Activated T-helper 9 cell treated with anti-CD3 and anti-CD28 coated beads, Interleukin-2, amount 50 U/mL, for 16 hours (primary cell): Measurements from ENCODE around the gene MYOM1.
"Not testable (repeated sequence)": the region's sequence is repeated elsewhere in the genome, so short reads cannot be mapped to it uniquely, and the experiment has no call there.

Experiments
- DNase-seq: peaks from one replicate; pipeline ENCODE4 v3.0.0-alpha.2; 2020; ENCODE audit warnings: low read depth

Gene MYOM1

GRCh38 chr18:3058328-3059191 lies 161.2 kb downstream of the MYOM1 start:
- no peak for DNase-seq

DNA sequence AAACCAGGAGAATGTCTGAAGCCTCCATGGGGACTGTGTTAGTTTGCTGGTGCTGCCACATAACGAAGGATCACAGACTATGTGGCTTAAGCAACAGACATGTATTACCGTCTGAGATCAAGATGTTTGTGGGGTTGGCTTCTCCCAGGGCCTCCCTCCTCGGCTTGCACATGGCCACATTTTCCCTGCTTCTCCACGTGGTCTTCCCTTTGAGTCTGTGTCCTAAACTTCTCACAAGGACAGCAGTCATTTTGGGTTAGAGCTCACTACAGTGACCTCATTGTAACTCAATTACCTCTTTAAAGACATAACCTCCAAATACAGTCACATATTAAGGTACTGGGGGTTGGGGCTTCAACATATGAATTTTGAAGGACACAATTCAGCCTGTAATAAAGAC lies 162.2 kb downstream of the MYOM1 start:
- DNase-seq: no peak

DNA sequence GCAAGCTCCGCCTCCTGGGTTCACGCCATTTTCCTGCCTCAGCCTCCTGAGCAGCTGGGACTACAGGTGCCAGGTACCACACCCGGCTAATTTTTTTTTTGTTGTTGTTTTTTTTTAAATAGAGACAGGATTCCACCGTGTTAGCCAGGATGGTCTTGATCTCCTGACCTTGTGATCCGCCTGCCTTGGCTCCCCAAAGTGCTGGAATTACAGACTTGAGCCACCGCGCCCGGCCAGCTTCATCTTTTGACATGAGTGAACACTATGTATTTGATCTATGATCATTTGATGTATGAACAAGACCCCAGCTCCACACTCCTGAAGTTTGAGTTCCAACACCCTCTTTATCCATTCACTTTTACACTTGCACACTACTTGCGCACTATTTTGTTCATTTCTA lies 163.5 kb downstream of the MYOM1 start:
- DNase-seq: no peak

DNA sequence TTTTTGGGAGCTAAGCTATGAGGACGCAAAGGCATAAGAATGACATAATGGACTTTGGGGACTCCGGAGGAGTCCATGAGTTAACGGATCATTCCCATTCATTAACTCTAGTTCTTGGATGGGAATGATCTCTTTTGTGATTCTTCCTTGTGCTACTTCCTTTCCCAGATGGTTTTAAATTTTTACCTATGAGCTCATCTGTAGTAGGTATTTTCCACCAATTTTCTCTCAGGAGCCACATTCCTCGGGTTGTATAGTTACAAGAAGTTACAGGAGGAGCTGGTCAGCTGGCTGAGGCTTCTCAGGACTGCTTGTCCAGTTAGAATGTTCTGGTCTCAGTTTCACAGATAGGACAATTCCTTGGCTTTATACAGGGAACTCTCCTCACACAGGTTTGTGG lies 164.0 kb downstream of the MYOM1 start:
- no peak for DNase-seq

GRCh38 chr18:3055186-3055728 lies 164.5 kb downstream of the MYOM1 start:
- DNase-seq: no peak

- DNase-seq: no peak
These were observed 165.0 kb downstream of the MYOM1 start for GRCh38 chr18:3054780-3055179.

DNA sequence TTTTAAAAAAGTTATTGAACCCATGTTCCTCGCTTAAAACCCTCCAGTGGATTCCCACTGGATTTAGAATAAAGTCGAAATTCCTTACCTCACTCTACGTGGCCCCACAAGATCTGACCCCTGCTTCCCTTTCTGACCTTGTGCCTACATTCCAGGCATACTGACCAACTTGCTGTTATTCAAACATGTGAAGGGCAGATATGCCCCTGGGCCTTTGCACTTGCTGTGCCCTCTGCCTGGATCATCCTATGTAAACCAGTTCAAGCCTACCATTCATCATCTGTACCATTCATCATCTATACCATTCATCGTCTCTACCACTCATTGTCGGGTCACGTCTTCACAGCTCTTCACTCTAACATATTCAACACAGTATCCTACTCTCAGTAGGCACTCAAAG lies 165.6 kb downstream of the MYOM1 start:
- DNase-seq: no peak

DNA sequence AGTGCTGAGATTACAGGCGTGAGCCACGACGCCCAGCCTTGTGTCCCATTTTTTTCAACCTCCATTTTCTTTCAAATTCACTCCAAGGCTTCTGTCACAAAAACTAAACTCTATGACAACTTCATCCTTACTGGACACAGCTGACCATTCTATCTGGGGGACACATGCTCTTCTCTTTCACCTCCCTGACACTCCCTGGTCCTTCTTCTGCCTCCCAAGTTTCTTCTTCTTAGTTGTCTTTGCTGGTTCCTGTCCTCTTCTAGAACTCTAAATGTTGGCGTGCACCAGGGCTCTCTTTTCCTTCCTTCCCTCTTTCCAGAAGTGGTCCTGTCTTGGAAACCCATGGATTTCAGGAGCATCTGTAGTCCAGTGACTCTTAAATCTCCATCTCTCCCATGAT lies 166.7 kb downstream of the MYOM1 start:
- no peak for DNase-seq

DNA sequence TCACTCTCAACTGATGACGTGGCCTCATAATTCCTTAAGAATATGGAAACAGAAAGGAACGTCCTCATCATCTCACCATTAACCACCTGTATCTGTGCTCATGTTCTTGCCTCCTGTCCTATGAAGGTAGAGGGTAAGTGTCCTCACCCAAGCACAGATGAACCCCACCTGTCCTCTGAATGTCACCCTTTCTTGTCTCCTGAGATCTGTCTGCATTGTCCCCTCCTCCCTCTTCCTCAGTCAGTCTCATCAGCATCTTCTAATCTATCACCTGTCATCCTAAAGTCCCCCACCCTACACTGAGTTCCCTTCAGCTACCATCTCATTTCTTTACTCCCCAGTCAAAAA lies 167.4 kb downstream of the MYOM1 start:
- DNase-seq: no peak

DNA sequence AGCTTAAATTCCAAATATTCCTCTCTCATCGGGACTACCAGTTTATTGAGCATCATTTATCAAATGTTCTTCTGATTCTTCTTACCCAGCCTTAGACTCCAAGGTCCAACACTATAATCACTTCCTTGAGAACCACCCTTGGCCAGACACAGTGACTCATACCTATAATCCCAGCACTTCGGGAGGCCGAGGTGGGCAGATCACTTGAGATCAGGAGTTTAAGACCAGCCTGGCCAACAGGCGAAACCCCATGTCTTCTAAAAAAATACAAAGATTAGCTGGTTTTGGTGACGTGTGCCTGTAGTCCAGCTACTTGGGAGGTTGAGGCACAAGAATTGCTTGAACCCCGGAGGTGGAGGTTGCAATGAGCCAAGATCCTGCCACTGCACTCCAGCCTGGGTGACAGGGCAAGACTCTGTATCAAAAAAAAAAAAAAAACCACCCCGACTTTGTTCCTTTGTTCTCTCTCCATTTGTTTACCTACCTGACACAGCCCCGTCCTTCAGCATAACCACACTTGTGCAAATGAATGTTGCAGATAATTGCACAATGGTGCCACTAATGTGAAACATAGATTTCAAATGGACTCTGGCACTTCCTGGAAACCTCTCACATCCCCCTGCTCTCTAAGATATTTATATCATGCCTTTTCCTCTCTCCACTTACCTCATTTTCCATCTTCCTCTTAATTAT lies 167.9 kb downstream of the MYOM1 start:
- no peak for DNase-seq

- DNase-seq: not testable (repeated sequence)
These were observed 169.8 kb downstream of the MYOM1 start for GRCh38 chr18:3049897-3050454.

DNA sequence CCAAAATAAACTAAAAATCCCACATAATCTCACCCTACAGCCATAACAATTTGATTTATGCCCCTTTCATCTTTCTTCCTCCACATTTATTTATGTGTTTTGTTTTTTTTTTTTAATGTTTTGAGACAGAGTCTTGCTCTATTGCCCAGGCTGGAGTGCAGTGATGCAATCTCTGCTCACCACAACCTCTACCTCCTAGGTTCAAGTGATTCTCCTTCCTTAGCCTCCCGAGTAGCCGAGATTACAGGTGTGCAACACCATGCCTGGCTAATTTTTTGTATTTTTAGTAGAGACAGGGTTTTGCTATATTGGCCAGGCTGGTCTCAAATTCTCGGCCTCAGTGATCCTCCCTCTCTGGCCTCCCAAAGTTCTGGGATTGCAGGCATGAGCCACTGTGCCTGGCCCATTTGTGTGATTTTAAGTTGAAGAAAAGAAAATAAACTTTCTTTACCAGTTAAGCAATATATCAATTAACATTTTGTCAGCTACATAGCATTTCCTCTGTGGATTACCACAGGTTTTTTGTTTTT lies 170.9 kb downstream of the MYOM1 start:
- DNase-seq: no peak

GRCh38 chr18:3048121-3048520 lies 171.6 kb downstream of the MYOM1 start:
- no peak for DNase-seq

DNA sequence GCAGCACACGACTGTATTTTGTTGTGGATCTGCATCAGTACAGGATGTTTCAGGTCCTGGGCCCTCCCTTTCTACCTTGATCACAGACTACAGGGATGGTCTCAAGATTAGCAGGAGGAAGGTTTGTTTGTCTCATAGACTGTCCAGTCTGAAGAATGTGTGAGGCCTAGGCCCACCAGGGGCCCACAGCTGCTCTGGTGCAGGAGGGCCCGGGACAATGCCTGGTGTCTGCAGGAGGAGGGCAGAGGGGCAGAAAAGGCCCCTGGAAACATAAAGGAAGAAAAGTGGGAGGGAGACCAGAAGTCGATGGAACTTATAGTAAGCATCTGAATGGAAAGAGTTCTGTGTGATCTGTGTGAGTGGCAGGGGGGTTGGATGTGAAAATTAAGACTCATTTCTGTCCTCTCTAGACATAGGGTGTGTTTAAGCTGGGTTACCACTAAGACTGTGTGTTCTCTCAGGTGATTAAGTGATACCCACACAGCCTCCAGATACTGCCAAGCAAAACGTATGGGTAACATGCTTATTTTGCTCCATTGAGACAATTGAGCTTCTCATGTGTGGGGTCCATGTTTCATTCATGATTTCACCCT lies 173.5 kb downstream of the MYOM1 start:
- no peak for DNase-seq

DNA sequence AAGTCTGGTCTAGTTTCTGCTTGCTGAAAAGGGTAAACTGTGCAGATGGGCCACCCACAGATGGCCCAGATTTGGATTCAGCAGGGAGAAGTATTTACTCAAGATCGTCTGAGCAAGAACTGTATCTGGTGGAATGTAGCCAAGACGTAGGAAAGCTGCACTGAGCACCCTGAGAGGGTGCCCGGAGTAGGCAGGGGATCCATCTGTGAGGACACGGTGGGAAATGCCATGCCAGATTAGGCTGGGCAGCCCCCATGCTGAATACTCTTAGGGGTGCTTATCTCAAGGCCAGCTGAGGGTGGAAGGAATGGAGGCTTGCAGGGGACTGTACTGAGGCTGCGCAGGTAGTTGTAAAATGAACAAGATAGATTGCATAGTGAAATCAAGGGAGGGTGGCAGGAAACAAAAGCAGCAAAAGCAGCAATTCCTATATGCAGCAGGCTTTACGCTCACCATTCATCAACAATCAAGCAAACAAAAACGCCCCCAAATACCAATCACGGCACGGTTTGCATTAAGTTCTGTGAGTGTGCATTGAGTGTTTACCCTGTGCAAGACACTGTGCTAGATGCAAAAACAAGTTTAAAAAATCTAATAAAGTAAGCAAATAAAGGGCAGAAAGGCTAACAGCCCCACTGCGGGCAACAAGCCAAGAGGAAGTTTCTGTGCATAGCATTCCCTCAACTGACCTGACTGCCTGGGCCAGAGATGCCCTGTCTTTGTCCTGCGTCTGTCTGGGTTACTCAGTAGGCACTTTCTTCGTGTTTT lies 174.7 kb downstream of the MYOM1 start:
- DNase-seq: no peak

DNA sequence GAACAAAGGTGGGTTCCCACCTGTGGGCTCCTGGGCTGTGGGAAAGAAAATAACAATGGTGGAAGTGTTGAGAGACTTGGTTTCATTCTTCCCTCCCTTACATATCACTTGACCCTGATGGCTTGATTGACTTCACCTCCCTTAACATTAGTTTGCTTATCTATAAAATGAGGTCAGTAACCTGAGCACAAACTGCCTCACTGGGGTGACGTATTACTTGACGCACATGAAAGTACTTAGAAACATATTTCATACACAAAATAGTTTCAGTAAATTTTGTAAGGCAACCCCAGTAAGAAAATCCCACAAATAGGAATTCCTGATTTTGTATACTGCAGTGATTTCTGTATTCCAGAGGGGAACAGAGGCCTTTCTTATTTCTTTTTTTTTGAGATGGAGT lies 177.4 kb downstream of the MYOM1 start:
- DNase-seq: no peak

DNA sequence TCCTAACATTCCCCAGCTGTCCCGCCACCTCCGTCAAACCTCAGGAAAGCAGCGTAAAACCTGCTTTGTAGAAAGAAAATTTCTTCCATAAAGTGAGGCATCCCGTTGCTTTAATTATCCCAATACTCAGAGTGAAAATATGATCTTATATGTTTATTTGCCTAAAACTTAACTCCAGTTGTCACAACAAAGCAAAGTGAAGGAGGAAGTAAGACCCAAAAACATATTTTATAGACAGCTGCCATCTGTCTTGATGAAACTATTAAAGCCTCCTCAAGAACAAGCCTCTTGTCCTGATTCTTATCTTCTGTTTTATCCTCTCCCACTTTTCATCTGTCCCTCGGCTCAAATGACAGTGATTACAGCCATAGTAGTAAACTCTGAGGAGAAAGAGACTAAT lies 177.9 kb downstream of the MYOM1 start:
- no peak for DNase-seq

DNA sequence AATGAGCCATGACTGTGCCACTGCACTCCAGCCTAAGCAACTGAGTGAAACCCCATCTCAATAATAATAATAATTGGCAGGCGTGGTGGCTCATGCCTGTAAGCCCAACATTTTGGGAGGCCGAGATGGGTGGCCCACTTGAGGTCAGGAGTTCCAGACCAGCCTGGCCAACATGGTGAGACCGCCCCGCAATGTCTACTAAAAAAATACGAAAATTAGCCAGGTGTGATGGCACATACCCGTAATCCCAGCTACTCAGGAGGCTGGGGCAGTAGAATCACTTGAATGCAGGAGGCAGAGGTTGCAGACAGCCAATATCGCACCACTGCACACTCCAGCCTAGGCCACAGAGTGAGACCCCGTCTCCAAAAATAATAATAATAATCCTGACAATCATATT lies 178.9 kb downstream of the MYOM1 start:
- DNase-seq: no peak

DNA sequence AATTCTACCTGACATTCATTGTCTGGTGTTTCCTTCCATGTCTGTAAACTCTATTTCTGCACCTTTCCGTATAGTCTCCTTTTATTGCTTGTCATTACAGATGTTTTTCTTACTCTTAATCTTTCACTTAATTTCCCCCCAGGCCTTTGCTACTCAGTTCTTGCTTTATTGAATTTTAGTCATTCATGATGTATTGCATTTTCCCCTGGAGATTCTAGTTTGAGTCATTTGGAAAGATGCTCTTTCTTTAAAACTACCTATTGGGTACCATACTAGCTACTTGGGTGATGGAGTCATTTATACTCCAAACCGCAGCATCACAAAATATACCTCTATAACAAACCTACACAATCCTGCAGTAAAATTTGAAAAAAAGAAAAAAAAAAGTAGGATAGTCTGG lies 179.6 kb downstream of the MYOM1 start:
- DNase-seq: no peak

- no peak for DNase-seq
These were observed 182.3 kb downstream of the MYOM1 start for GRCh38 chr18:3037423-3037915.

- DNase-seq: no peak
These were observed 183.7 kb downstream of the MYOM1 start for GRCh38 chr18:3036108-3036507.

- no peak for DNase-seq
These were observed 184.1 kb downstream of the MYOM1 start for GRCh38 chr18:3035635-3036034.
